ENCODE data around the gene JAG2. TPM values are rescaled to one million over a fixed set of nuclear protein-coding genes. Genes with fewer than 3 reads are reported as not detected.

The JAG2 gene
- total and polyA plus RNA-seq, 11 donors: 19.1 to 62.4 (median 25.9) TPM

DNA sequence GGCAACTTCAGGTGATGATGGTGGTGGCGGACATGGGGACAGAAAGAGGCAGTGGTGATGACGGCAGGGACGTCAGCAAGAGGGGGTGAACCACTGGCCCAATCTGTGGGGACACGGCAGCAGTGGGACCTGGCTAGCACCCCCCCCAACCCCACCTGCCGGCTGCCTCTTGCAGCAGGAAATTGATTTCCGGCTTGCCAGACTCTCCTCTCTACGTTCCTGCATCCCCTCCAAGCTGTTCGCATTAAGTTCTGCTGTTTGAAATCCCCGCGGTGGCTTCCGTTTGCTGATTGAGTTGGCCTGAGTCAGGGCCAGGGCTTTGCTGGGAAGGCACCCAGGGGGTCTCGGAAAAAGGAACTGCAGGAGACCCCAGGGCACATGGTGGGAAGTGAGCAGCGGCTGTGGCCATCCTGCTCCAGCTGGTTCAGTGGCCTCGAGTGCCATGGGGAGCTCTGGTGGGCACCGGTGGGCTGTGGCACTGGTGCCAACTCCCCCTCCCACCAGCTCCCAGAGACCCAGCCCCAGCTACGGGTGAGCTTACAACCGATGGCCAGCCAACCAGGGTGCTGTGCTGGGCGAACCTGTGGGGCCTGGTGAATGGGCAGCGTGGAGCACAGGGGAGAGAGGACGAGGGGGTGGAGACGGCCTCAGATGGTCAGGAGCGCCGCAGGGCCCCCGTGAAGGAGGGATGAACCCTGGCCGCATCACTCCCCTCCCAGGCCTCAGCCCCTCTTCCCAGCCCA is 27.1 kb upstream of the JAG2 start:
- no peak for DNase-seq
- ATAC-seq: no peak
- H3K27me3 ChIP-seq: peaks cover 0 to 80% (median 35%) of the 10 kb centered on the region in 9 donors
- 24 to 39% (median 32%) methylated on average over 16 to 25 of the region's 25 CpGs for WGBS, 4 donors
- peaks cover 10 to 86% (median 61%) of the 10 kb centered on the region in 12 donors for H3K4me1 ChIP-seq
- H3K9me3 ChIP-seq: no peaks in the 10 kb centered on the region
- no peaks in the 10 kb centered on the region for H3K36me3 ChIP-seq
- peak overlapping the region; percentile 70 to 97 (median 86) for H3K27ac ChIP-seq
- intact Hi-C loops (cut with DNase I): loop anchor here in 2 of 10 donors (2.0 to 5.0 kb wide), 3 partner anchors 27 to 279 kb away; partner anchors contain the start of genes CRIP2 (in 1 of the 2) and JAG2 (in 1 of the 2)
- TF ChIP-seq, protein P1, sequence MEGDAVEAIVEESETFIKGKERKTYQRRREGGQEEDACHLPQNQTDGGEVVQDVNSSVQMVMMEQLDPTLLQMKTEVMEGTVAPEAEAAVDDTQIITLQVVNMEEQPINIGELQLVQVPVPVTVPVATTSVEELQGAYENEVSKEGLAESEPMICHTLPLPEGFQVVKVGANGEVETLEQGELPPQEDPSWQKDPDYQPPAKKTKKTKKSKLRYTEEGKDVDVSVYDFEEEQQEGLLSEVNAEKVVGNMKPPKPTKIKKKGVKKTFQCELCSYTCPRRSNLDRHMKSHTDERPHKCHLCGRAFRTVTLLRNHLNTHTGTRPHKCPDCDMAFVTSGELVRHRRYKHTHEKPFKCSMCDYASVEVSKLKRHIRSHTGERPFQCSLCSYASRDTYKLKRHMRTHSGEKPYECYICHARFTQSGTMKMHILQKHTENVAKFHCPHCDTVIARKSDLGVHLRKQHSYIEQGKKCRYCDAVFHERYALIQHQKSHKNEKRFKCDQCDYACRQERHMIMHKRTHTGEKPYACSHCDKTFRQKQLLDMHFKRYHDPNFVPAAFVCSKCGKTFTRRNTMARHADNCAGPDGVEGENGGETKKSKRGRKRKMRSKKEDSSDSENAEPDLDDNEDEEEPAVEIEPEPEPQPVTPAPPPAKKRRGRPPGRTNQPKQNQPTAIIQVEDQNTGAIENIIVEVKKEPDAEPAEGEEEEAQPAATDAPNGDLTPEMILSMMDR (IDR thresholded peaks at IDR 0.05): no peak
- no peak for TF ChIP-seq POLR2A (IDR thresholded peaks at IDR 0.05)
- H3K4me3 ChIP-seq: peak overlapping the region in 5 of 12 donors; percentile 18 to 36 (median 35)

DNA sequence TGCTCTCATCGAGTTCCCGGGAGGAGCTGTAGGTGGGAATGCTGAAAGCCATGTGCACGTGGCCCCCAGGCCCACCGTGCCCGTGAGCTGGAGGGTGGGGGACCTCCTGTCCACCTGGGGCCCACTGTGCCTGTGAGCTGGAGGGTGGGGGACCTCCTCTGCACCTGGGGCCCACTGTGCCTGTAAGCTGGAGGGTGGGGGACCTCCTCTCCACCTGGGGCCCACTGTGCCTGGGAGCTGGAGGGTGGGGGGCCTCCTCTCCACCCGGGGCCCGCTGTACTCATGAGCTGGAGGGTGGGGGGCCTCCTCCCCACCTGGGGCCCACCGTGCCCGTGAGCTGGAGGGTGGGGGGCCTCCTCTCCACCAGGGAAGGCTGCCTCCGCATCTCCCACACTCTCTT is 26.5 kb upstream of the JAG2 start:
- intact Hi-C loops (cut with DNase I): loop anchor here in 1 of 10 donors (5.0 kb wide), 1 partner anchor 43 kb away; no protein-coding TSS in a partner anchor
- DNase-seq: no peak
- Histone ChIP-seq H3K4me3 (no peak overlapping the region), H3K27ac (peak overlapping the region; percentile 70 to 97 (median 86)), H3K27me3 (peaks cover 0 to 77% (median 35%) of the 10 kb centered on the region in 9 donors), H3K36me3 (no peaks in the 10 kb centered on the region), H3K4me1 (peaks cover 10 to 79% (median 61%) of the 10 kb centered on the region in 12 donors), H3K9me3 (no peaks in the 10 kb centered on the region)
- ATAC-seq: no peak
- WGBS, 4 donors: 66 to 73% (median 70%) methylated on average over 5 to 10 of the region's 10 CpGs
- no peak for TF ChIP-seq POLR2A (IDR thresholded peaks at IDR 0.05)
- TF ChIP-seq, protein P1 (IDR thresholded peaks at IDR 0.05): no peak

DNA sequence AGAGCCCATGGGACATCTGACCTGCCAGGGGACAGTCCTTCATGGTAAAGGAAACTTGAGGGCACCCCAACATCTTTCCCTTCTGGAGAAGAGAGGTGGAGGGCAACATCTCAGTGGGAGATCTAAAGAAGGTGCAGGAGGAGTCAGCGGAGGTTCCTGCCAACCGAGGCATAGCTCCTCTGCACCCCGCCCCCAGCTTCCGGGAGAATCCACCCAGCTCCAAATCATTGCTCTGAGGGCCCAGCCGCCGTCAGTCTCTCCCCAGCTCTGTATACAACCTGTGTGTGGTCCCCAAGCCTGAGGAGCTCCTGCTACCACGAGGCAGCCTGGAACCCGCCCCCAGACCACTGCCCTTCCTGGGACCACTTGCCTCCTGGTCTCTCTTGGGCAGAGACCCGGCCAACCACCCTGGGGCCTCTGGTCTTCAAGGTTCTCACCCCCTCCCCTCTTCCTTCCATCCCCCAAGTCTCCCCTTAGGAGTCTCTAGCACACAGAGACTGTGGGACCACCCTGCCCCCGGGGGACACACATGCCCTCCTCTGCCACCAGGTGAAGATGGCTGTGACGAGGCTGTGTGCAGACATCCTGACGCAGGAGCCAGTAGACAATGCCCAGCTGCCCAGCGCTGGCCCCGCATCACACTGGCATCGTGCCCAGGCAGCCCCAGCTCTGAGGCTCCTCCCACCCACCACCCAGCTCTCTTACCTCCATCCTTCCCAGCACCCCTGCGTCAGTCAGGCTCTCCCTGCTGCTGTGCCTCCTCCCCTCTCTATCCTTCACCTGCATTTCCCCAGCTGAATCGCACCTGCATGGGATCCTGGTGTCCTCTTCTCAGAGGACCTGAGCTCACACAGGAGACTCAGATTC is 25.6 kb upstream of the JAG2 start:
- H3K27me3 ChIP-seq: peaks cover 0 to 72% (median 35%) of the 10 kb centered on the region in 9 donors

More for the DNA sequence above, 25.6 kb upstream of the JAG2 start:
- no peaks in the 10 kb centered on the region for H3K36me3 ChIP-seq
- WGBS, 4 donors: 31 to 48% (median 43%) methylated on average over 15 to 17 of the region's 17 CpGs
- TF ChIP-seq, protein P1 (IDR thresholded peaks at IDR 0.05): no peak
- TF ChIP-seq POLR2A (IDR thresholded peaks at IDR 0.05): no peak
- H3K4me1 ChIP-seq: peaks cover 10 to 70% (median 56%) of the 10 kb centered on the region in 12 donors
- DNase-seq (no peak), ATAC-seq (no peak)
- peak overlapping the region; percentile 55 to 97 (median 86) for H3K27ac ChIP-seq
- no peaks in the 10 kb centered on the region for H3K9me3 ChIP-seq
- H3K4me3 ChIP-seq: no peak overlapping the region
- intact Hi-C loops (cut with DNase I): no loop called here

All from heart left ventricle (tissue), 16 donors.